ENCODE results near the gene TTC39C. TPM values are rescaled to one million over a fixed set of nuclear protein-coding genes. Genes with fewer than 3 reads are reported as not detected.

The TTC39C gene
- total and polyA plus RNA-seq, 2 of the 8 experiments (the other 6 are each of a cell fraction or from before 2014, with no cell fraction given): 8.1 to 79.1 TPM

- Histone ChIP-seq H3K79me2 (ENCODE audit: control insufficient read depth in 1 of 2, insufficient read depth in 2 of 2, low read length in 2 of 2) (peaks cover 5 to 72% of the 10 kb centered on the region in 2 experiments), H3K36me3 (ENCODE audit: control insufficient read depth in 2 of 4, insufficient read depth in 4 of 4, low read length in 3 of 4) (no peaks in the 10 kb centered on the region), H2AFZ (ENCODE audit: low read length) (no peak overlapping the region), H2AK5ac (ENCODE audit: low read depth, low read length) (peak overlapping the region; percentile 95), H2BK120ac (replicated peaks; ENCODE audit: low read depth, low read length) (no peak overlapping the region), H3K27ac (ENCODE audit: low read depth, low read length) (no peak overlapping the region), H4K5ac (ENCODE audit: insufficient read length, low read depth, low read length) (peak overlapping the region; percentile 7), H3K4me1 (replicated peaks in 1 of 4; ENCODE audit: control insufficient read depth in 3 of 4, insufficient read depth in 4 of 4, low read length in 3 of 4) (peaks cover 8 to 32% (median 23%) of the 10 kb centered on the region in 4 experiments), H2BK12ac (ENCODE audit: low read depth, low read length) (peak overlapping the region; percentile 99), H3K79me1 (ENCODE audit: low read depth, low read length) (no peaks in the 10 kb centered on the region; the same call in 1 of the 2 replicates), H3K4me2 (ENCODE audit: insufficient read depth in 1 of 2, low read depth in 2 of 2, low read length in 2 of 2) (peak overlapping the region; percentile 76 to 88; a peak in 3 of 4 replicates), H3K9ac (replicated peaks in 1 of 4; ENCODE audit: extremely low read depth in 1 of 4, low read depth in 3 of 4, low read length in 3 of 4) (no peak overlapping the region), H3K4ac (replicated peaks; ENCODE audit: insufficient read length, low read depth, low read length) (peak overlapping the region; percentile 88), H3K4me3 (ENCODE audit: extremely low read depth in 1 of 4, insufficient read depth in 2 of 4, low read depth in 3 of 4, low read length in 4 of 4) (0 out of 8 replicates have a peak overlapping the region, but pooled peaks of 1 of the 4 experiments have one; percentile 94), H2BK5ac (ENCODE audit: low read depth, low read length) (peak overlapping the region; percentile 17; the same call in 1 of the 2 replicates), H3K27me3 (replicated peaks in 1 of 4; ENCODE audit: control insufficient read depth in 3 of 4, extremely low read depth in 1 of 4, insufficient read depth in 3 of 4, low read length in 3 of 4) (peaks cover 0 to 8% (median 2%) of the 10 kb centered on the region in 4 experiments; a peak in 1 of 7 replicates), H4K8ac (ENCODE audit: extremely low read depth, insufficient read depth, low read length) (no peak overlapping the region), H2BK20ac (ENCODE audit: low read length) (peak overlapping the region; percentile 73; the same call in 1 of the 2 replicates), H3K14ac (ENCODE audit: insufficient read length) (peak overlapping the region; percentile 16), H4K91ac (replicated peaks; ENCODE audit: insufficient read length, low read length) (peak overlapping the region; percentile 85), H4K20me1 (replicated peaks in 1 of 2; ENCODE audit: control insufficient read depth in 1 of 2, insufficient read depth in 2 of 2, low read length in 2 of 2) (peaks cover 0 to 13% of the 10 kb centered on the region in 2 experiments), H3K23me2 (ENCODE audit: low read depth, low read length) (peaks cover 7% of the 10 kb centered on the region), H3K23ac (ENCODE audit: insufficient read length) (no peak overlapping the region), H3K56ac (replicated peaks; ENCODE audit: insufficient read length, low read depth, low read length) (no peak overlapping the region), H3K18ac (ENCODE audit: extremely low read depth, low read length) (peak overlapping the region; percentile 14; the same call in 1 of the 2 replicates), H3K9me3 (ENCODE audit: insufficient read depth in 2 of 2, low read depth in 1 of 2, low read length in 1 of 2) (no peaks in the 10 kb centered on the region), H2BK15ac (ENCODE audit: low read length) (no peak overlapping the region)
- FAIRE-seq (no peak), DNase-seq (ENCODE audit: low read depth in 1 of 2, low spot score in 2 of 2) (no peak)
- TF ChIP-seq TAF1 (IDR thresholded peaks at IDR 0.05; ENCODE audit: low read depth, low read length) (no peak), EZH2 (IDR thresholded peaks at IDR 0.05; ENCODE audit: low read depth, low read length, severe bottlenecking) (no peak), KDM4A (IDR thresholded peaks at IDR 0.05; ENCODE audit: low read depth, low read length, severe bottlenecking) (no peak), NANOG (IDR thresholded peaks at IDR 0.05; ENCODE audit: insufficient read depth, low read depth, low read length, poor library complexity, severe bottlenecking) (no peak), SP1 (IDR thresholded peaks at IDR 0.05; ENCODE audit: low read depth, low read length) (no peak), SP2 (IDR thresholded peaks at IDR 0.05; ENCODE audit: low read length) (no peak)
- ChIA-PET POLR2A (ENCODE audit: partially characterized antibody) (interaction anchor here (1.0 kb wide), 1 partner anchor 11 kb away, joined by 3 read pairs; no protein-coding TSS in a partner anchor), CTCF (ENCODE audit: partially characterized antibody) (interaction anchor here (1.3 kb wide), 1 partner anchor 11 kb away, joined by 4 read pairs; no protein-coding TSS in a partner anchor)
- WGBS, 2 experiments (ENCODE audit: extremely low coverage in 1 of 2, insufficient coverage in 1 of 2, insufficient read length in 1 of 2, insufficient replicate concordance in 2 of 2, low coverage in 1 of 2, low lambda C conversion rate in 2 of 2, missing lambda C conversion rate in 1 of 2): 77% methylated on average over 11 of the region's 11 CpGs; no CpG with 5 or more reads in 1 of the 2 experiments
Measured at GRCh38 chr18:24018299-24018886, 3.8 kb downstream of the TTC39C start.

Measured in H1 (cell line).